Measurements from ENCODE around the gene ZPBP2. TPM values are rescaled to one million over a fixed set of nuclear protein-coding genes. Genes with fewer than 3 reads are reported as not detected.

ZPBP2 gene
- total and polyA plus RNA-seq, 12 donors, result not detected

Other genes starting within 250 kb of the ZPBP2 start
- gene PPP1R1B, start 241.2 kb upstream of the ZPBP2 start, total RNA-seq, result 1 to 10 TPM in 2 of 10 donors, under 1 TPM in 7, not detected in 1; 0.28 to 1.1 (median 0.63) TPM
- 1 to 10 TPM in 1 of 2 donors, under 1 TPM in 1; 0.80 to 2.1 TPM for gene PPP1R1B, start 241.2 kb upstream of the ZPBP2 start, polyA plus RNA-seq
- 10 to 100 TPM; 14.2 to 25.3 (median 19.6) TPM for gene STARD3, start 231.1 kb upstream of the ZPBP2 start, total RNA-seq
- gene STARD3, start 231.1 kb upstream of the ZPBP2 start, polyA plus RNA-seq, result 10 to 100 TPM; 39.2 to 46.1 TPM
- gene TCAP, start 202.9 kb upstream of the ZPBP2 start, total RNA-seq, result 1,000 to 10,000 TPM; 3,683 to 6,290 (median 4,342) TPM
- 1,000 to 10,000 TPM; 2,452 to 2,624 TPM for gene TCAP, start 202.9 kb upstream of the ZPBP2 start, polyA plus RNA-seq
- 10 to 100 TPM in 1 of 10 donors, 1 to 10 TPM in 9; 2.7 to 12.8 (median 3.9) TPM for gene PNMT, start 199.7 kb upstream of the ZPBP2 start, total RNA-seq
- 10 to 100 TPM; 16.8 to 30.0 TPM for gene PNMT, start 199.7 kb upstream of the ZPBP2 start, polyA plus RNA-seq
- 10 to 100 TPM in 9 of 10 donors, 1 to 10 TPM in 1; 9.2 to 18.2 (median 13.8) TPM for gene PGAP3, start 180.1 kb upstream of the ZPBP2 start, total RNA-seq
- gene PGAP3, start 180.1 kb upstream of the ZPBP2 start, polyA plus RNA-seq, result 10 to 100 TPM; 12.5 to 16.8 TPM
- gene ERBB2, start 168.1 kb upstream of the ZPBP2 start, total RNA-seq, result 10 to 100 TPM; 53.9 to 89.1 (median 68.1) TPM
- gene ERBB2, start 168.1 kb upstream of the ZPBP2 start, polyA plus RNA-seq, result 10 to 100 TPM; 40.3 to 41.2 TPM
- 10 to 100 TPM; 27.7 to 68.4 (median 39.1) TPM for gene MIEN1, start 137.7 kb upstream of the ZPBP2 start, total RNA-seq
- gene MIEN1, start 137.7 kb upstream of the ZPBP2 start, polyA plus RNA-seq, result 100 to 1,000 TPM; 104 to 190 TPM
- gene GRB7, start 130.3 kb upstream of the ZPBP2 start, total RNA-seq, result 1 to 10 TPM in 5 of 10 donors, under 1 TPM in 5; 0.44 to 4.7 (median 1.0) TPM
- 1 to 10 TPM; 1.1 to 2.9 TPM for gene GRB7, start 130.3 kb upstream of the ZPBP2 start, polyA plus RNA-seq
- gene IKZF3, start 3.9 kb upstream of the ZPBP2 start, total RNA-seq, result 1 to 10 TPM in 1 of 10 donors, under 1 TPM in 9; 0.11 to 5.0 (median 0.31) TPM
- under 1 TPM; 0.06 to 0.22 TPM for gene IKZF3, start 3.9 kb upstream of the ZPBP2 start, polyA plus RNA-seq
- 1 to 10 TPM in 9 of 10 donors, under 1 TPM in 1; 0.72 to 4.6 (median 2.5) TPM for gene GSDMB, start 50.4 kb downstream of the ZPBP2 start, total RNA-seq
- gene GSDMB, start 50.4 kb downstream of the ZPBP2 start, polyA plus RNA-seq, result 10 to 100 TPM in 1 of 2 donors, 1 to 10 TPM in 1; 2.1 to 11.9 TPM
- gene ORMDL3, start 59.4 kb downstream of the ZPBP2 start, total RNA-seq, result 10 to 100 TPM; 33.5 to 94.3 (median 66.8) TPM
- gene ORMDL3, start 59.4 kb downstream of the ZPBP2 start, polyA plus RNA-seq, result 10 to 100 TPM; 51.4 to 56.3 TPM
- gene LRRC3C, start 59.5 kb downstream of the ZPBP2 start, total RNA-seq, result not detected
- not detected for gene LRRC3C, start 59.5 kb downstream of the ZPBP2 start, polyA plus RNA-seq
- gene GSDMA, start 94.8 kb downstream of the ZPBP2 start, total RNA-seq, result 1 to 10 TPM in 1 of 10 donors, under 1 TPM in 4, not detected in 5; 0.15 to 1.3 (median 0.57) TPM
- under 1 TPM in 1 of 2 donors, not detected in 1; 0.06 TPM for gene GSDMA, start 94.8 kb downstream of the ZPBP2 start, polyA plus RNA-seq
- 100 to 1,000 TPM in 1 of 10 donors, 10 to 100 TPM in 9; 76.5 to 113 (median 81.8) TPM for gene PSMD3, start 112.6 kb downstream of the ZPBP2 start, total RNA-seq
- gene PSMD3, start 112.6 kb downstream of the ZPBP2 start, polyA plus RNA-seq, result 100 to 1,000 TPM in 1 of 2 donors, 10 to 100 TPM in 1; 46.7 to 109 TPM
- 1 to 10 TPM in 2 of 10 donors, under 1 TPM in 1, not detected in 7; 0.81 to 4.2 (median 1.6) TPM for gene CSF3, start 147.2 kb downstream of the ZPBP2 start, total RNA-seq
- under 1 TPM; 0.29 to 0.32 TPM for gene CSF3, start 147.2 kb downstream of the ZPBP2 start, polyA plus RNA-seq
- 10 to 100 TPM; 46.7 to 63.2 (median 58.4) TPM for gene MED24, start 186.2 kb downstream of the ZPBP2 start, total RNA-seq
- gene MED24, start 186.2 kb downstream of the ZPBP2 start, polyA plus RNA-seq, result 10 to 100 TPM; 47.2 to 75.6 TPM
- gene THRA, start 194.8 kb downstream of the ZPBP2 start, total RNA-seq, result 100 to 1,000 TPM in 1 of 10 donors, 10 to 100 TPM in 9; 59.8 to 102 (median 69.7) TPM
- 10 to 100 TPM; 29.8 to 44.2 TPM for gene THRA, start 194.8 kb downstream of the ZPBP2 start, polyA plus RNA-seq
- gene NR1D1, start 232.4 kb downstream of the ZPBP2 start, total RNA-seq, result 10 to 100 TPM in 7 of 10 donors, 1 to 10 TPM in 3; 5.5 to 41.3 (median 29.9) TPM
- 10 to 100 TPM in 1 of 2 donors, 1 to 10 TPM in 1; 7.1 to 24.4 TPM for gene NR1D1, start 232.4 kb downstream of the ZPBP2 start, polyA plus RNA-seq

Measured in heart right ventricle (tissue), 12 donors.